ENCODE results near the gene PTPRE. TPM values are rescaled to one million over a fixed set of nuclear protein-coding genes. Genes with fewer than 3 reads are reported as not detected.

The PTPRE gene, protein sequence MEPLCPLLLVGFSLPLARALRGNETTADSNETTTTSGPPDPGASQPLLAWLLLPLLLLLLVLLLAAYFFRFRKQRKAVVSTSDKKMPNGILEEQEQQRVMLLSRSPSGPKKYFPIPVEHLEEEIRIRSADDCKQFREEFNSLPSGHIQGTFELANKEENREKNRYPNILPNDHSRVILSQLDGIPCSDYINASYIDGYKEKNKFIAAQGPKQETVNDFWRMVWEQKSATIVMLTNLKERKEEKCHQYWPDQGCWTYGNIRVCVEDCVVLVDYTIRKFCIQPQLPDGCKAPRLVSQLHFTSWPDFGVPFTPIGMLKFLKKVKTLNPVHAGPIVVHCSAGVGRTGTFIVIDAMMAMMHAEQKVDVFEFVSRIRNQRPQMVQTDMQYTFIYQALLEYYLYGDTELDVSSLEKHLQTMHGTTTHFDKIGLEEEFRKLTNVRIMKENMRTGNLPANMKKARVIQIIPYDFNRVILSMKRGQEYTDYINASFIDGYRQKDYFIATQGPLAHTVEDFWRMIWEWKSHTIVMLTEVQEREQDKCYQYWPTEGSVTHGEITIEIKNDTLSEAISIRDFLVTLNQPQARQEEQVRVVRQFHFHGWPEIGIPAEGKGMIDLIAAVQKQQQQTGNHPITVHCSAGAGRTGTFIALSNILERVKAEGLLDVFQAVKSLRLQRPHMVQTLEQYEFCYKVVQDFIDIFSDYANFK
- 10 to 100 TPM; 11.3 to 23.5 TPM for total RNA-seq

DNA sequence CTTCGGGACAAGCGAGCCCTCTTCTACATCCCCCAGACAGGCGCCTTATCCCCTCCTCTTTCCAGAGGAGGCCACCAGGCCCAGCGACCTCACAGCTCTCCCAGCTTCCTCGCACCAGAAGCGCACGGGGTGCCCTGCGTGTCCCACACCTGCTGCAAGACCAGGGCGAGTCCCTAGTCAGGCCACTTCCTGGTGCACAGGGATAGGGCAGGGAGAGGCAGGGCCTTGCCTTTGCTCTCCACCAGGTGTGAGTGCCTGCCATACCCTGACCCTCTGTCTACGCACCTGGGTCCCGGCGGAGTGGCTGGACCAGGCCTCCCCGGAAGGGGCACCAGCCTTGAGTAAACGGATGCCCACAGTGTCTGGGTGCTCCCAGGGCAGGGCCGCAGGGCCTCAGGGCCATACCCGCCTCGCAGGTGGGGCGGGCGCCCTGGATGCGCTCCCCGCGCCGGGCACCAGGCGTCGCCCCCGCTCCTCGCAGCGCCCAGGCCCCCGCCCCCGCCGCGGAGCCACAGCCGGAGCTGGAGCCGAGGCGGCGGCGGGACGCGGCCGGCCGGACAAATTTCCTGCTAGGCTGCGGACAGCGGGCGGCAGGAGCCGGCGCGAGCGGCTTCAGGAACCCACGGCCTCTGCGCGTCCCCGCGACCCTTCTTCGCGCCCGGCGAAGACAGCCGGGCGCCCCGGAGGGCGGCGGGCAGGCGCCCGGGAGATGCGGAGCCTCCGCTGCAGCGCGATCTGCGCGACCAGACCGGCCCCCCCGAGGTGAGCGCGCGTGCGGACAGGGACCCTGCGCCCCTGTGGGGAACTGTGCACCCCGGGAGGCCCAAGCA, at the start of gene PTPRE:
Gene PTPRE, plus strand, starts transcription at position 556 of the 830 bp plus-strand sequence. CDS start 133,779 bp downstream, outside the sequence.
- H3K9me3 ChIP-seq = no peaks in the 10 kb centered on the region
- H3K36me3 ChIP-seq = no peaks in the 10 kb centered on the region
- H3K4me1 ChIP-seq = peaks cover 0 to 43% of the 10 kb centered on the region in 2 donors
- H3K27ac ChIP-seq = peak within 1 kb of the TSS; percentile 91 to 92
- no peak for DNase-seq (ENCODE audit: low spot score)
- peak within 1 kb of the TSS; percentile 62 to 85 for H3K4me3 ChIP-seq
- TF ChIP-seq, protein P1, sequence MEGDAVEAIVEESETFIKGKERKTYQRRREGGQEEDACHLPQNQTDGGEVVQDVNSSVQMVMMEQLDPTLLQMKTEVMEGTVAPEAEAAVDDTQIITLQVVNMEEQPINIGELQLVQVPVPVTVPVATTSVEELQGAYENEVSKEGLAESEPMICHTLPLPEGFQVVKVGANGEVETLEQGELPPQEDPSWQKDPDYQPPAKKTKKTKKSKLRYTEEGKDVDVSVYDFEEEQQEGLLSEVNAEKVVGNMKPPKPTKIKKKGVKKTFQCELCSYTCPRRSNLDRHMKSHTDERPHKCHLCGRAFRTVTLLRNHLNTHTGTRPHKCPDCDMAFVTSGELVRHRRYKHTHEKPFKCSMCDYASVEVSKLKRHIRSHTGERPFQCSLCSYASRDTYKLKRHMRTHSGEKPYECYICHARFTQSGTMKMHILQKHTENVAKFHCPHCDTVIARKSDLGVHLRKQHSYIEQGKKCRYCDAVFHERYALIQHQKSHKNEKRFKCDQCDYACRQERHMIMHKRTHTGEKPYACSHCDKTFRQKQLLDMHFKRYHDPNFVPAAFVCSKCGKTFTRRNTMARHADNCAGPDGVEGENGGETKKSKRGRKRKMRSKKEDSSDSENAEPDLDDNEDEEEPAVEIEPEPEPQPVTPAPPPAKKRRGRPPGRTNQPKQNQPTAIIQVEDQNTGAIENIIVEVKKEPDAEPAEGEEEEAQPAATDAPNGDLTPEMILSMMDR (IDR thresholded peaks at IDR 0.05) = peak; percentile 89 to 96
- no peaks in the 10 kb centered on the region for H3K27me3 ChIP-seq

GRCh38 chr10:127860592-127860991, 46.3 kb upstream of the PTPRE start:
- Histone ChIP-seq H3K4me1 (no peaks in the 10 kb centered on the region), H3K9me3 (no peaks in the 10 kb centered on the region), H3K27me3 (no peaks in the 10 kb centered on the region), H3K36me3 (no peaks in the 10 kb centered on the region), H3K27ac (no peak overlapping the region), H3K4me3 (no peak overlapping the region)
- TF ChIP-seq, protein P1 (IDR thresholded peaks at IDR 0.05) = no peak
- no peak for DNase-seq (ENCODE audit: low spot score)

- H3K4me1 ChIP-seq = no peaks in the 10 kb centered on the region
- H3K36me3 ChIP-seq = no peaks in the 10 kb centered on the region
- no peak overlapping the region for H3K4me3 ChIP-seq
- H3K27ac ChIP-seq = no peak overlapping the region
- DNase-seq (ENCODE audit: low spot score) = no peak
- H3K27me3 ChIP-seq = no peaks in the 10 kb centered on the region
- TF ChIP-seq, protein P1 (IDR thresholded peaks at IDR 0.05) = no peak
- peaks cover 0 to 1% of the 10 kb centered on the region in 2 donors for H3K9me3 ChIP-seq
These were observed 43.6 kb upstream of the PTPRE start for GRCh38 chr10:127863231-127863825.

- no peak overlapping the region for H3K27ac ChIP-seq
- no peaks in the 10 kb centered on the region for H3K4me1 ChIP-seq
- H3K4me3 ChIP-seq = no peak overlapping the region
- no peaks in the 10 kb centered on the region for H3K36me3 ChIP-seq
- no peak for DNase-seq (ENCODE audit: low spot score)
- H3K9me3 ChIP-seq = peaks cover 0 to 17% of the 10 kb centered on the region in 2 donors
- no peaks in the 10 kb centered on the region for H3K27me3 ChIP-seq
- TF ChIP-seq, protein P1 (IDR thresholded peaks at IDR 0.05) = no peak
These were observed 40.5 kb upstream of the PTPRE start for GRCh38 chr10:127866276-127867013.

DNA sequence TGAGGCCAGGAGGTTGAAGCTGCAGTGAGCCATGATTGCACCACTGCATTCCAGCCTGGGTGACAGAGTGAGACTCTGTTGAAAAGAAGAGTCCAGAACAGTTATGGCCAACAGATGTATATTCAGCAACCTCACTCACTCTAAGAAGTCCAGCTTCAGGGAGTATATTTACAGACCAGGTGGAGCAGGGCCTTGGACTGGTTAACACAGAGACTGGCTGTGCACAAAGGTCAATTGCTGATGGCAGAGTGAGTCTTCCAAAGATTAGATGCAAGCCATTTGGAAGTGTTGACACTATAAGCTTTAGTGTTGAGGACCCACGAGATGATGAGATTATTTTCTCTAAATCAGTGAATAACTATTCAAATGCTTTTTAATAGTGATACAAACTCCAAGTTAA, 39.1 kb upstream of the PTPRE start:
- H3K27me3 ChIP-seq = no peaks in the 10 kb centered on the region
- H3K27ac ChIP-seq = no peak overlapping the region
- H3K4me1 ChIP-seq = peaks cover 0 to 7% of the 10 kb centered on the region in 2 donors
- DNase-seq (ENCODE audit: low spot score) = no peak
- H3K36me3 ChIP-seq = no peaks in the 10 kb centered on the region
- TF ChIP-seq, protein P1 (IDR thresholded peaks at IDR 0.05) = no peak
- H3K9me3 ChIP-seq = peaks cover 0 to 17% of the 10 kb centered on the region in 2 donors
- no peak overlapping the region for H3K4me3 ChIP-seq

Data from right atrium auricular region (tissue), 2 donors.